Tracheal epithelial cell (primary cell): ENCODE data around the gene CYP2F1. TPM values are rescaled to one million over a fixed set of nuclear protein-coding genes. Genes with fewer than 3 reads are reported as not detected.

Experiments
- total RNA-seq: library from RNA; depleted of rRNA; stranded (reverse); fragments of >200 nt; gene quantifications from 2 replicates; pipeline ENCODE4 v1.2.1, GENCODE V29; 2014

Gene CYP2F1
- total RNA-seq: not detected in 2 replicates

GRCh38 chr19:41114132-41114531, at the start of gene CYP2F1:
CYP2F1 (plus strand) TSS chr19:41114432; CDS start chr19:41116189, 1,757 bp downstream.

GRCh38 chr19:41088151-41088550, 26.1 kb upstream of the CYP2F1 start, which contains the start of gene CYP2A13:
CYP2A13 (plus strand) TSS chr19:41088451; CDS start chr19:41088472, 21 bp downstream.

Other genes with a start within 250 kb of the CYP2F1 start
- not detected in 2 replicates for gene CYP2A7, start 232.2 kb upstream of the CYP2F1 start, total RNA-seq
- under 0.01 TPM in 1 of 2 replicates, not detected in the other for gene CYP2B6, start 123.2 kb upstream of the CYP2F1 start, total RNA-seq
- not detected in 2 replicates for gene CYP2A13, start 26.0 kb upstream of the CYP2F1 start, total RNA-seq
- 29.6 and 31.8 TPM in 2 replicates for gene CYP2S1, start 78.8 kb downstream of the CYP2F1 start, total RNA-seq
- 32.0 and 83.6 TPM in 2 replicates for gene AXL, start 104.8 kb downstream of the CYP2F1 start, total RNA-seq
- gene HNRNPUL1, start 149.9 kb downstream of the CYP2F1 start, total RNA-seq: 48.0 and 68.2 TPM in 2 replicates
- gene CCDC97, start 195.7 kb downstream of the CYP2F1 start, total RNA-seq: 7.5 and 12.0 TPM in 2 replicates
- 10.2 and 10.6 TPM in 2 replicates for gene TGFB1, start 239.5 kb downstream of the CYP2F1 start, total RNA-seq
- gene B9D2, start 249.7 kb downstream of the CYP2F1 start, total RNA-seq: 0.85 and 1.9 TPM in 2 replicates